RPMI8226 (cell line): ENCODE results near the gene CYP2C9.
"Not testable (repeated sequence)": the region's sequence is repeated elsewhere in the genome, so short reads cannot be mapped to it uniquely, and the experiment has no call there.

Experiments
- DNase-seq: peaks from one replicate; pipeline ENCODE4 v3.0.0-alpha.2; 2015

The CYP2C9 gene

DNA sequence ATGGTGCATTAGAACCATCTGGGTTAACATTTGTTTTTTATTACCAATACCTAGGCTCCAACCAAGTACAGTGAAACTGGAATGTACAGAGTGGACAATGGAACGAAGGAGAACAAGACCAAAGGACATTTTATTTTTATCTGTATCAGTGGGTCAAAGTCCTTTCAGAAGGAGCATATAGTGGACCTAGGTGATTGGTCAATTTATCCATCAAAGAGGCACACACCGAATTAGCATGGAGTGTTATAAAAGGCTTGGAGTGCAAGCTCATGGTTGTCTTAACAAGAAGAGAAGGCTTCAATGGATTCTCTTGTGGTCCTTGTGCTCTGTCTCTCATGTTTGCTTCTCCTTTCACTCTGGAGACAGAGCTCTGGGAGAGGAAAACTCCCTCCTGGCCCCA is at the start of gene CYP2C9:
CYP2C9 (plus strand) TSS at position 276 of the 400 bp plus-strand sequence; CDS start at position 301, 25 bp downstream.
- no peak for DNase-seq

DNA sequence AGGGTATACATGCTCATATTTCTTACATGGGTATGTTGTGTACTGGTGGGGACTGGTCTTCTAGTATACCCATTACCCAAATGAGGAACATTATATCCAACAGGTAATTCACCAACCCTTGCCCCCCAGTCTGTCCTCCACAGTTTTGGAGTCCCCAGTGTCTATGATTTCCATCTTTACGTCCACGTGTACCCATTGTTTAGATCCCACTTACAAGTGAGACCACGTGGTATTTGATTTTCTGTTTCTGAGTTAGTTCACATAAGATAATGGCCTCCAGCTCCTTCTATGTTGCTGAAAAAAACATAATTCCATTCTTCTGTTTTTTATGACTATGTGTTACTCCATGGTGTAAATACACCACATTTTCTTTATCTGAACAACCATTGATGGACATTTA is 49.3 kb upstream of the CYP2C9 start:
- DNase-seq, result no peak

DNA sequence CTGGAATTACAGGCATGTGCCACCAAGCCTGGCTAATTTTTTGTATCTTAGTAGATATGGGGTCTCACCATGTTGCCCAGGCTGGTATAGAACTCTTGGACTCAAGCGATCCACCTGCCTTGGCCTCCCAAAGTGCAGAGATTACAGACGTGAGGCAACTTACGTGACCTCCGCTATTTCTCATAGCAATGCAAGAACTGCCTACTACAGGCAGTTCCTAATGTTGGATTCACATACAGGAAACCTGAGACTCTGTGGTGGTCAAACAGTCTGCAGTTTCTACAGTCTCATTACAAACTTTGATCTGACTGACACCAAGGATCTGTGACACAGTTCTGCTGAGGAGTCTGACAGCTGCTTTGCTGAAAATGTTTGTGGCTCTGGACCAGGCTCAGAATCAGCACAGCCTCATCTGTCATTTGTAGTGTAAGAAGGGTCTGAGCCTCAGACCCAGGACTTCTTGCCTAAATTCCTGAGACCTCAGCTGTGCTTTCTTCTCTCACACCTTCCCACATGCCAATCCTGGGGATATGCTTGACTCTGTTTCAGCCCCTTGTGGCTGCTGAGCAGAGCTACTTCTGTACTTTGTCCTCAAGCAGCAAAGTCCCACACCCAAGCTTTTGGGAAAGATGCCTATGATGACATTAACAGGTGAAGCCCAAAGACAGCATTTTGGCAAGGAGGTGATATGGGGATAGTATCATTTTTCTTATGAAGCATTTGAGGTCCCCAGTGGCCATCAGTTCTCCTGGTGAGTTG is 48.0 kb upstream of the CYP2C9 start:
- DNase-seq, result no peak

DNA sequence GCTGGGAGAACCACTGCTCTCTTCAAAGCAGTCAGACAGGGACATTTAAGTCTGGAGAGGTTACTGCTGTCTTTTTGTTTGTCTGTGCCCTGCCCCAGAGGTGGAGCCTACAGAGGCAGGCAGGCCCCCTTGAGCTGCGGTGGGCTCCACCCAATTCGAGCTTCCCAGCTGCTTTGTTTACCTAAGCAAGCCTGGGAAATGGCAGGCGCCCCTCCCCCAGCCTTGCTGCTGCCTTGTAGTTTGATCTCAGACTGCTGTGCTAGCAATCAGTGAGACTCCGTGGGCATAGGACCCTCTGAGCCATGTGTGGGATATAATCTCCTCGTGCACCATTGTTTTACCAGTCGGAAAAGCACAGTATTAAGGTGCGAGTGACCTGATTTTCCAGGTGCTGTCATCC is 40.0 kb upstream of the CYP2C9 start:
- DNase-seq, result not testable (repeated sequence)

DNA sequence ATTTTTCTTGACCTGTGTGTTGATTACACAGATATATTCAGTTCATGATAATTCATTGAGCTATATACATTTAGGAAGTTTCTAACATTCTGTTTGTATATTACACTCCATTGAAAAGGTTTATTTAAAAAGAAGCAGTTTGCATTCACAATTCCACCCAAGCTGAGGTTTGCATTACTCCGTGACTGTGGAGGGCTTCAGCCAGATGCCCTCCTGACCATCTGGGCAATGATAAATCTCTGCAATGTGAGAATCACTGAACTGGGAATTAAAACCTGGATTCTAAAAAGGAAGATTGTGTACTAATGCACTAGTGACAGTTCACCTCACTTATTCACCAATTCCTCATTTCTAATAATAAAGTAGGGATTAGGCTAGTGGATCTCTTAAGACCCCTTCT is 36.4 kb upstream of the CYP2C9 start:
- no peak for DNase-seq

DNA sequence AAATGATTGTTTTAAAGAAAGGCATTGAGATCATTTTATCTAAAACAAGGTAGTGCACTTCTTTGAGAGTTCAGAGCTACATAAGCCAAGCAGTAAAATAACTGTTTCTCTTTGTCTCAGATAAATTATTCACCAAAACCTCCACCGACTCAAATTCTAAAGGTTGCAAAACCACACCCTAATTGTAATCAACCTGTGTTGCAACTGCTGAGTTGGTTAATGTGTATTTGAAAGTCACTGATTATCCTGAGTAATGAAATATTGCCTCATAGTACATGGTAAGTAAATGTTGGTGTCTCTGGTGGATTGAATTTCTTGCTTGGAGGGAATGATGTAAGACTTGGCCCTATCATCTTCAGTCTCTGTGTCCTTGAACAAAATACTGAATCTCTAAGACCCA is 35.9 kb upstream of the CYP2C9 start:
- DNase-seq, result no peak

DNA sequence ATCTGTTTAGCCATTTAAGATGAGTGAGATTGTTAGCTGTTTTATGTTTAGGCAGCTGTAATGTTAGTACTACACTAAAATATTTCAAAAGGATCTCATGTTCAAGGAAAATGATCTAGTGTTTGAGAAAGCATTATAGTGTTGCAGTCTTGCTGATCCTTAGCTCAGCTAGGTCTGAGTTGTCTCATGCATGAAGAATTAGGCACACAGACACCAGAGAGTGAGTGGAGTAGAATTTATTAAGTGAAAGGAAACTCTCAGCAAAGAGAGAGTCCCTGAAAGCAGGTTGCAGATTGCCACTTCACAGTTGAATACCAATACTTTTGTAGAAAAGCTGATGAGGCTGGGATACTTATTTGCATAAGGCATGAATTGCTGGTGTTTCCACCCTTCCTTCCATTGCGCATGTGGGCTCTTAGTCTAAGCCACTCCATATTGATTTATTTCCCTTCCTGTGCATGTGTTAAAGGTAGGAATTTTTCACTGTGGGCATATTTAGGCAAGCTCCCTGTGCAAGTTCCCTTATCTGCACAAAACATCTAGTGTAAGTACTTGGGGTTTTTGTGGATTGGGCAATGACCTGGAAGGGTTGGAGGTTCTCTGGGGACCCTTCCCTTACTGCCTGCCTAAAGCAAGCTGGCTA is 33.8 kb upstream of the CYP2C9 start:
- not testable (repeated sequence) for DNase-seq

DNA sequence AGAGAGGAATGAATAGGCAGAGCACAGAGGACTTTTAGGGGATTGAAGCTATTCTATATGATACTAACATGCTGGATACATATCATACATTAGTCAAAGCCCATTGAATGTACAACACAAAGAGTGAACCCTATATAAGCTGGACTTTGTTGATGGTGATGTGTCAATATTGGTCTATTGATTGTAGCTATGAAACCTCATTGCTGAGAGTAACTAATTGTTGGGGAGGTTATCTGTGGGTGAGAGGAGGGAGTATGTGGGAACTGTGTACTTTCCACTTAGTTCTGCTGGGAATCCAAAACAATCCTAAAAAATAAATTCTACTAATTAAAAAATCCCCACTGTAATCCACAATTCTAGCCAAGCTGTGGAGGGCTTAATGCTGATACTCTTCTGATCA is 22.0 kb upstream of the CYP2C9 start:
- no peak for DNase-seq

DNA sequence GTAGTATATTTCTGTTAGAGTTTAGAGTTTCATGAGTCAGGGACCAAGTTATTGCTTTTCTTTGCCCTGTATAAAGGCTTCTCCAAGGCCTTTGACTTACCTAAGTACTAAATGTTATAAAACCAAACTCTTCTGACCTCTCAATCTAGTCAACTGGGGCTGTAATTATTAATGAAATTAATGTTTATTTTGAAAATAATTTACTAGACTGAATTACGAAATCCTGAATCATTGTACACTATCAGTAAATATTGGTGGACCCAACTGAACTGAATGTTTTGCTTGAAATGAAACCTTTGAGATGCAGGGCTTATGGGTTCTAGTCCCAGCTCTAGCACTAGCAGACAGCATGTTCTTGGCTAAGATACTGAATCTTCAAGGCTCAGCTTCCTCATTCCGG is 1.7 kb upstream of the CYP2C9 start:
- DNase-seq, result no peak

DNA sequence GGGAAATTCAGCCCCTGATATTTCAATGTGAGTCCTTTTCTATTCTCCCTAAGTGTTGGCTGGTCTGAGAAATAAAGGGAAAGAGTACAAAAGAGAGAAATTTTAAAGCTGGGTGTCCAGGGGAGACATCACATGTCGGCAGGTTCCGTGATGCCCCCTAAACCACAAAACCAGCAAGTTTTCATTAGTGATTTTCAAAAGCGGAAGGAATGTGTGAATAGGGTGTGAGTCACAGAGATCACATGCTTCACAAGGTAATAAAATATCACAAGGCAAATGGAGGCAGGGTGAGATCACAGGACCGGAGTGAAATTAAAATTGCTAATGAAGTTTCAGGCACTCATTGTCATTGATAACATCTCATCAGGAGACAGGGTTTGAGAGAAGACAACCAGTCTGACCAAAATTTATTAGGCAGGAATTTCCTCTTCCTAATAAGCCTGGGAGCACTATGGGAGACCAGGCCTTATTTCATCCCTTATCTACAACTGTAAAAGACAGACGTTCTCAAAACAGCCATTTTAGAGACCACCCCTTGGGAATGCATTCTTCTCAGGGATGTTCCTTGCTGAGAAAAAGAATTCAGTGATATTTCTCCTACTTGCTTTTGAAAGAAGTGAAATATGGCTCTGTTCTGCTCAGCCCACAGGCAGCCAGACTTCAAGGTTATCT is 5.1 kb downstream of the CYP2C9 start:
- not testable (repeated sequence) for DNase-seq

DNA sequence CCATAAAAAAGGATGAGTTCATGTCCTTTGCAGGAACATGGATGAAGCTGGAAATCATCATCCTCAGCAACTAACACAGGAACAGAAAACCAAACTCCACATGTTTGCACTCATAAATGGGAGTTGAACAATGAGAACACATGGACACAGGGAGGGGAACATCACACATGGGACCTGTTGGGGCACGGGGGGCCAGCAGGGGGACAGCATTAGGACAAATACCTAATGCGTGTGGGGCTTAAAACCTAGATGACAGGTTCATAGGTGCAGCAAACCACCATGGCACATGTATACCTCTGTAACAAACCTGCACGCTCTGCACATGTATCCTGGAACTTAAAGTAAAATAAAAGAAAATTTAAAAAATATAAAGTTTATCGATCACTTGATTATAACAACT is 7.7 kb downstream of the CYP2C9 start:
- not testable (repeated sequence) for DNase-seq

DNA sequence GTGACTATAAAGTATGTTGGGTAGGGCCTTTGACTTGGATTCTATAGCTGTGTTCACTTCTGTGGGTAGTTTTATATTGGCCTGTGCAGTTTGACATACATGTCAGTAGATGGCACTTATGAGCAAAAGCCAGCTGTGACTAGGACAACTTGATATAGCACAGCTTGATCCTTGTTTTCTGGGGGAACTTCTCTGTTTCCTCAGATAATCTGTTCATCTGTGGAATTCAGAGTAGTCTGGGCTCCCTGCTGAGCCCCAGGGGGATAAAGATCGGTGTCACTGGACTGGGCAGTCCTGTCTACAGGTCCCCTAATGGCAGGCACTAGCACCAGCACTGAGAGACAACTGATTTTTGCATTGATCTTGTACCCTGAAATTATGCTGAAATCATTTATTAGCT is 25.4 kb downstream of the CYP2C9 start:
- DNase-seq, result peak; percentile 5

DNA sequence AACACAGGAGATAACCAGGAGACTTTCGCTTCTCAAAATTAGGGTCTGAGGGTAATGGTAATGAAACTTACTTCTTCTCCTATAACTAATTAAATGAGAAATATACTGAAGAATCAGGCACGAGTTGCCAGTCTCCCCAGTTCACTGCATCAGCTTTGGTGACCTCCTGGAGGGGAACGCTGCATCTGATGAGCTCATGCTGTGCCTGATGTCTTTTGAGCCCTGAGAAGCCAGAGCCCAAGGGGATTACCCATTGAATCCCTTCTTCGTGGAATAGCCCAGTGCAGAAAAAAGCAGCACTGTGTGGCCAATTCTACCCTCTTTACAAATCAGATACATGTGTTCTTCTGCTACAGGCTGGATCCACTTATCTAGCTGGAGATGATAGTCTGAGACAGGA is 45.1 kb downstream of the CYP2C9 start:
- no peak for DNase-seq

DNA sequence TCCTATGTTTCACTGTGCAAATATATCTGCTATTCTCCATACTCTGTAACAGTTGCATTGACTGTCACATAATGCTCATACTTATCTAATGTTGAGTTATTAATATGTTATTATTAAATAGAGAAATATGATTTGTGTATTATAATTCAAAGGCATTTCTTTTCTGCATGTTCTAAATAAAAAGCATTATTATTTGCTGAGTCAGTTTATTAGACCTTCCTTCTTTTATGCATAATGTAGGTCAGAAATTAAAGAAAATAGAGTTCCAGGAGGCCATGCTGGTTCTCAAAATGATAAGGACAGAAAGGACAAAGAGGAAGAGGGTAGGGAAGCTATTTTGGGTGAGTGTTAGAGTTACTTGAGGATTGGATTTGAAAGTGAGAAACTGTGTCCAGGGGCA is 50.7 kb downstream of the CYP2C9 start:
- no peak for DNase-seq

DNA sequence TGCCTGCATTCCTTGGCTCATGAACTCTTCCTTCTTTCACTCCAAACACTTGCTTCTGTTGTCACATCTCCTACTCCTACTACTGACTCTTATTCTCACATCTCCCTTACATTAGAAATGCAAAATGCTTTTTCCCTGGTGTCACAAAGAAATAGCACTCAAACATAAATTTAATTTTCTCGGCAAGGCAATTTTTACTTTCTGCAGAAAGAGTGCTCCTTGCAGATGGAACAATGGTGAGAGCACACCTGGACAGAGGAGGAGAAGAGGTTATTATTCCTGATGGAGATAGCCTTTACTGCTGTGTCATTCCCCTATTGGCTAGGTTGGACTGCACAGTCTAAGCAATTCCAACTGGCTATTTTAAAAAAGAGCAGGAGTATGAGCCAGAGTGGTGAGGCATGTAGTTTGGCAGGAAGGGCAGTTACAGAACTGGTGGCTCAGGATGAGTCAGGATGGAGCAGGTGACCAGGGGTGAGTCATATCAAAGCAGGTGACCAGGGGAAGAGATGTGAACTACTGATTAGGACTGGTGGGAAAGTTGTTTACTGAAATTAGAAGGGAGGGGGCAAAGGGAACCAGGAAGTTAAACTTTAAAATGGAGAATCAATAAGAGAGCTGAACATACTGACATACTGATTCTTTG is 52.9 kb downstream of the CYP2C9 start:
- no peak for DNase-seq

DNA sequence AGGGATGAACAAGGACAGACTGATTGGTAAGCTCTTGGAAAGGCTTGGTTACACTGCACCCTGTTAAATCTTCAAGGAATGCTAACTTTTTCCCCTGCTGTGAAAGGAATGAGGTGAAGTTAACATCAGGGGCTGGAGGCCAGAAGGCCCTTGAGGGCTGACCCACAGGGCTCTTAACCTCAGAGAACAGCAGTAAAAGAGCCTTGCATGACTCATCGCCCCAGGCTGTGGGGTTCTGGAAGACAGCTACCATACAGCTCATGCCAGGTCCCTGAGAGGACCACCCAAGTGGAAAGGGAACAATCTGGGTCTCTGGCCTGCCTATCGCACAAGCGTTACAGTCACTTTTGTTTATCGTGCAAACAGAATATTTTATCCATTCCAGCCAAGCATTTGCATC is 54.4 kb downstream of the CYP2C9 start:
- no peak for DNase-seq

DNA sequence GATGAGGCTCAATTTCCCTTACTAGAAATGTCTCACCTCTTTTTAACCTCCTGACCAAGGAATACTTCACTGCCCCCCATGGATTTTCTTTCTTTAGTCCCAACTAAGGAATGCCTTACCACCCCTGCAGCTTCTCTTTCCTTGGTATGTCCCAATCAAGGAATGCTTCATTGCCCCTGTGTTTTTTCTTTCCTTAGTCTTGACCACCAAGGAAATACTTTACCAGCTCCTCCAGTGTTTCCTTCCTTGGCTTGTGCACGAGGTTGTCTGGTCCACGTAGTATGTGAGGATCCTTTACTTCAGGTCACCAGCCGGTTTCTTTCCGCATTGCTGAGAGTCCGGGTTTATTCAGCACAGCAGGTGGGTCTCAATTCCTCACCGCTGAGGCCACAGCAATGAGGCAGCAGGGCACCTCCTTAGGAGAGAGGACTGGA is 59.3 kb downstream of the CYP2C9 start:
- DNase-seq, result no peak

DNA sequence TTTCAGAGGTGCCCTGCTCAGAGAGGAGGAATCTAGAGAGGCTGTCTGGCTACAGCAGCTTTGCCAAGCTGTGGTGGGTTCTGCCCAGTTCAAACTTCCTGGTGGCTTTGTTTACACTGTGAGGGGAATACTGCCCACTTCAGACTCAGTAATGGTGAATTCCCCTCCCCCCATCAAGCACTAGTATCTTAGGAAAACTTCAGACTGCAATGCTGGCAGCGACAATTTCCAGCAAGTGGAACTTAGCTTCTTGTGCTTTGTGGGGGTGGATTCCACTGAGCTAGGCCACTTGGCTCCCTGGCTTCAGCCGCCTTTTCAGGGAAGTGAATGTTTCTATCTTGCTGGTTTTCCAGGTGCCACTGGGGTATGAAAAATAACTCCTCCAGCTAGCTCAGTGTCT is 88.0 kb downstream of the CYP2C9 start:
- no peak for DNase-seq

DNA sequence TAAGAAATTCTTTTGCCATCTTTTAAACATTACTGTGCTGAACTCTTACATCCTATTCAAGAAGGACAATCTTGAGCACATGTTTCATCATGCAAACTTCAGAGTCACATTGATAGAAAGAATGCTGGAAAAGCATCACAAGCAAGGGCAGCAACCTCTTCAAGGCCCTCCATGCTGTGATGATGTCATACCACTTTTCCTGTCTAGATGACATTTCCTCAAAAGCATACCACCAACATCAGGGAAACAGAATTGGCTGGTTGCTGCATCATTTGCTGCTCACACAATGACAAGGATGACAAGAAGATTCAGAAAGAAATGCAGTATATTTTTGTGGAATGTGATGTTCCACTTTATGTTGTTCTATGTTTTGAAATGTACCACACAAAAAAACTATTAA is 93.2 kb downstream of the CYP2C9 start:
- DNase-seq, result no peak

DNA sequence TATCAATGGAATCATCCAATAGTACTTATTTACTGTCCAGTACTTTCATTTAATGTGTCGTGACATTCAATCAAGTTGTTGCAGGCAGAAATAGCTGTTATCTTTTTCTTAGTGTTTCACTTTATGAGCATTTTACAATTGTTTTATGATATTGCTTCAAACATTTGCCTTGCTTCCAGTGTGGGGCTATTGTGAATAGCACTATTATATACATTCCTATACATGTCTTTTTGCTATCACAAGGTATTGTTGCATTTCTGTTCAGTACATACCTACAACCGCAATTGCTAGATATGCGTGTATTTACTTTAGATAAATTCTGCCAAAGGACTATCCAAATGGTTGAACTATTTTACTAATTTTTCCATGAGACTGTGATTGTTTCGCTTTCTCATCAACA is 95.9 kb downstream of the CYP2C9 start:
- no peak for DNase-seq

DNA sequence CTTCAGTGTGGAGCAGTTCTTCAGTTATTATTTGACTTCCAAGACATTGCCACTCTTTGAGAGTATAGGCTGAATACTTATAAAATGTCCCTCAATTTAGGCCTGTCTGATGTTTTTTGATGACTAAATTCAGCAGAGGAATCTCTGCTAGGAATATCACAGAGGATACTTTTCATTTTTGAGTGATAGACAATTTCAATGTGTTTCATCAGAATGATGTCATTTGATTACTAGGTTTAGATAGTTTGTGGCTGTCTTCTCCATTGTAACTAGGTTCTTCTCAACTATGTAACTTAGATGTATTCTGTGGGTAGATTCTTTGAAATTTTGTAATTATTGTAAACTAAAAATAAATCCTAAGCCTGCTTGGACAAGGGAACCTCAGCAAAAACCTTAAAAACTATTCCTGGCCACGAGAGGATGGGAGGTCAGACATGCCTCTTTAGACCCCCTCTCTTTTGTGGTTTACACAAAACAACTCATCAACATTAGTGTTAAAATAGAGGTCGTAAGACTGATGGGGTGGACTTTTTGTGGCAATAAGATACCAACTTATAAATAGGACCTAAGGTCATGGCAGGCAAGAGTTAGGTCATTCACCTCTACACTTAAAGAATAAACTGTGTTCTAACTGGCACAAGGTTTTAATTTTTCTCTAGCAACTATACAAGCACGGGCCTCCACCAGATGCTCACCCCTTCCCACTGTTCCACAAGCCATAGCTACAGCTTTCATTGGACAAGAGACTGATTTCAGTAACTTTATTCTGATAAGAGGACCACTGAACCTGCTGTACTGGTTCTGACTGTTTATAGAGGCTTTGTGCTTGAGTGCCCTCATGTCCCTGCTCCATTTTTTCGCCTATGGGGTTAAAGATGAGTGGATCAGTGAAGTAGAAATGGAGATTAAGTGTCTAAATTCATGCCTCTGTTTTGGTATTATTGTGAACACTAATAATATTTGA is 97.2 kb downstream of the CYP2C9 start:
- DNase-seq, result no peak

DNA sequence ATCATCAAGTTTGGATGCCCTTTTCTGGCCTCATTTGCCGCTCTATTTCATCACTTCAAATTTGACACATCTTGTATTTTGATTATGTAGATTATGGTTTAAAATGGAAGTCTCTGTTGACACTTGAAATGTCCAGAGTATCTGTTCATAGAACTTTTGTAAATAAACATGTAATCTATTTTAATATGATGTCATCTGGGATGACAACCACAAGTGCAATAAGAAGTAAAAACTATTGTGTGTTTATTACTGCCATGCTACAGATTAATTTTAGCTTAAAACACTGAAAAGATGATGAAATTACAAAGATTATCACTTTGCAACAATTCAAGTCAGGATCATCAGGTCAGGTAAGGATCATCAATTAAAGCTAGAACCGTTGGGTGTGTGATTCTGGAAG is 100.8 kb downstream of the CYP2C9 start:
- DNase-seq, result no peak
